CD4-positive, alpha-beta T cell treated with Interleukin-12 subunit alpha and Interleukin-12 subunit beta, for 1 hour (primary cell): ENCODE results near the gene KCP.
A peak's percentile ranks its signal among the peaks of the same experiment; 100 is the strongest.

Experiments
- DNase-seq: peaks from one replicate; pipeline ENCODE4 v3.0.0-alpha.2; 2020

The KCP gene

DNA sequence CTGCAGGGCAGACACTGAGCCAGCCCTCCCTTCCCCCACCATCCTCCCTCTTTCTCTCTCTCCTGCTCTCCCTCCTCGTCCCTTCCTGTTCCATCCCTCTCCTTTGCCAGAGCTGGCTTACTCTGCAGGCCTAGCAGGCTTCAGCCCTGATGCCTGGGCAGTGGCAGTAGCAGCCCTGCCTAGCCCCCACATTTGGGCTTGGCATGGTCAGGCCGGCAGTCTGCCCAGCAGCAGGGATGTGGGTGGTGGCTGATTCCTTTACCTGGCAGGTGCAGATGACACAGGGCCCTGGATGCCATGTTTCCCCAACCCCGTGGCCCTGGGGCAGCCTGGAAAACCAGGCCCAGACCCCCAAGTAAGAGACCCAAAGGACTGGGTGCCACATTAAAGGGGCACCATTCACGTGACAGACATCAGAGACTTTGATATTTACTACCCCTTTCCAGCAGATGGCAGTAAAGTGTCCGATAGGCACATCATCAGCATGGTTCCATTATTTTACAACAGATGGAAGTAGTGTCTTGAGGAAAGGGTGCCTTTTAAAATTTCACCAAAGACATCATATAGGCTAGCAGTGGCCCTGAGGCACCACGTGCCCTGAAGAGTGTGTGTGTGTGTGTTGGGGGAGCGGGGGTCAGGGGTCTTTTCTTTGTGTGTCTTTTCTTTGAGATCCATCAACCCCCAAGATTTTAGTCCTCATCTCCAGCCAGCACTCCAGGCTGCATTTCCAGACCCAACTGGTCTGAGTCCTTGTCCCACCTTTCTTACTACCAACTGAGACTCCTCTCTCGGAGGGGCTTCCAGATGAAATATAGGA, 5.9 kb downstream of the KCP start:
- peak; percentile 73 for DNase-seq

DNA sequence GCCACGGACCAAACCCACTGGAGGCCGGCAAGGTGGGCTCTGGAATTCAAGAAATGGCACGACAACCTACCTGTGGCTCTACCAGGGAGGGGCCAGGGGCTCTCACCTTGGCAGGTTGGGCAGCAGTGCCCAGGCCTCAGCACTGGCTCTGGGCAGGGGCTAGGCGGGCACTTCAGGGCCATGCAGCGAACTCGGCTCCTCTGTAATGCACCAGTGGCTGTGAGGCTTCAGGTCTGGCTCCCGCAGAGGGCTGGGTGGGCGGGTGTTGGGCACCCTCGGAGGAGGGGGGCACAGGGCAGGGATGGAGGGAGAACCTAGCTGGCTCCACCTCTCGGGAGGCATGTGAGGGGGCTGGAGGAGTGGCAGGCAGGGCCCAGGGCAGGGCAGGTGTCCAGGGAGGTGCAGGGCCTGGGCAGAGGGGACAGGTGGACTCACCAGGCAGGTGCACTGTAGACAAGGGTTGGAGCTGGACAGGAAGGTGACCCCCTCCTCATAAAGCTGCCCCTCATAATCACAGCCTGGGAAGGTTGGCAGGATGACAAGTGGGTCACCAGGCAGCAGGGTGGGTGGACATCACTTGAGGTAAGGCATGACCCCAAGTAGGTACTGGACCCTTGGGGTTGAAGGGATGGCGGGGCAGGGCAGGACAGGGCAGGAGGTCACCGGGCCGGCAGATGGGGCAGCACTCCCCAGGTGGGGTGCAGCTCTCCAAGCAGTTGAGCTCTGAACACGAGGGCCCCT, 6.7 kb downstream of the KCP start:
- no peak for DNase-seq

DNA sequence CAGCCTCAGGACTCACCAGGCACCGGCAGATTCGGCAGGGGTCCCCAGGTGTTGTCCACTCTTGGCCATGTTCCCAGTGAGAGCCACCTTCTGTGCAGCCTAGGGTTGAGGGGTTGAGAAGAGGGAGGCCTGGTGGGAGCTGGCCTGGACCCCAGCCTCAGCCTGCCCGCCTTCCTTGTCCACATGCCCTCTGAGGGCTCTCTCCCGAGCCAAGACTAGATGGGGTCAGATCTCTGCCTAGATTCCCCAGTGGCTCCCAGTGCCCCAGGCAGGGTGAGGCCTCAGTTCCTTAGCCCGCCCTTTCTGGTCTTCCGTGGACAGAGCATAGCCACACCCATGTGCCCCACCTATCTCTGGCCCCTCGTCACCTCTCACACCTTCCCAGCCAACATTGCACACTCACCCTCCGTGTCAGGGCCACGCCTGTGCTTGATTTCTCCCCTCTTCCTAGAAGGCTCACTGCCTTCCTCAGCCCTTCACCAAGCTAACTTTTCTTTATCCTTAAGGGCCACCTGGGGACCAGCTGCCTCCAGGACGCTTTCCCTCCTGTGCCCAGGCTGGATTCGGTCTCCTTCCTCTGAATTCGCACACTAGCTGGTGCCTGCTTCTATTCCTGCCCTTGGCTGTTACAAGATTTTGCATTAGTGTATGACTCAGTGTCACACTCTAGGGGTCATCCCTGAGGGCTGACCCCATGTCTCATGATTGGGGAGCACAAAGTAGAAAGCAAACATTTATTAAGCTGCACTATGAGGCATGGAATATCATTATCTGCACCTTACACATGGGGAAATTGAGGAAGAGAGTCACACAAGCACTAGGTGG, 7.5 kb downstream of the KCP start:
- no peak for DNase-seq

DNA sequence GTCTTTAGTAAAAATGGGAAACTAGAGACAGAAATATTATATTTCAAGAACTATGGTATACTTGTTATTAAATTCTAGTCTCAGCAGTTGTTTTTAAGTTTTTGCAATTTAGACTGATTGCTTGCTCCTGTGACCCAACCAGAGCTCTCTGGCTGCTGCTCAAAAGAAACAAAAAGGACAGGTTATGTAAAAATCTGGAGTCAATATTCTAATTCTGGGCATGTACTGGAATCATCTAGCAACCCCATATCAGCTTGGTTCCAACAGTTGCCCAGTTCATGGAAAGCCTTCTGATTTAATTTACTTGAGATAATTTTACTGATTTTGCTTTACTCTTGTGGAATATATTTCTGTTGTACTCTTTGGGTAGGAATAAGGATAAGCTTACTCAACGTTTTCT, 10.3 kb downstream of the KCP start:
- no peak for DNase-seq

DNA sequence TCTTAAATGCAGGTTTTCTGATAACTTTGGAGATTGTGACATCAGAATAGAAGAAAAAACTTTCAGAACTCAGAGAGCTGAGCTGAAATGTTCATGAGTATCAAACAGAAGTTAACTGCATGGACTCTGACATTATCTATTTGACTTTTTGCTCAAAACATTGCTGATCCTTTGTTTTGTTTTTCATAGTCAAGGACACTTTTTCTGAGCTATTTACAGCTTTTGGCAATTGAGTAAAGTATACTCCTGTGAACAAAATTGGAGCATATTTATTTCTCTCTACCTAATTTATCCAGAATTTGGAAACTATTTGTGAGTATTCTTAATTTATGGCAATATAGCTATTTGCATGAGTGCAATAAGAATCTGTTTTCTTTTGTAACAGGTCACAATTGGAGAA, 11.1 kb downstream of the KCP start:
- no peak for DNase-seq

DNA sequence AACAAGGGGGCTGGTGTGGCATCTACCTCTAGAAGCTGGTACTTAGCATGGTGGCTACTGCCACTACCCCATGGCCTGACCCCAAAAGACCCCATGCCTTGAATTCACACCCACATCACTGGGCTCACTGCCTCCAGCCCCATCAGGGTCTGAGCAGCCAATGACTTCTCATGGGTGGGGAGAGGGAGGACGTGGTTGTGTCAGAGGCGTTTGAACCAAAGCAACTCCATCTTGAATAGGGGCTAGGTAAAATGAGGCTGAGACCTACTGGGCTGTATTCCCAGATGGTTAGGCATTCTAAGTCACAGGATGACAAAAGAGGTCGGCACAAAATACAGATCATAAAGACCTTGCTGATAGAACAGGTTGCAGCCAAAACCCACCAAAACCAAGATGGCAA, 15.2 kb downstream of the KCP start:
- DNase-seq: no peak

DNA sequence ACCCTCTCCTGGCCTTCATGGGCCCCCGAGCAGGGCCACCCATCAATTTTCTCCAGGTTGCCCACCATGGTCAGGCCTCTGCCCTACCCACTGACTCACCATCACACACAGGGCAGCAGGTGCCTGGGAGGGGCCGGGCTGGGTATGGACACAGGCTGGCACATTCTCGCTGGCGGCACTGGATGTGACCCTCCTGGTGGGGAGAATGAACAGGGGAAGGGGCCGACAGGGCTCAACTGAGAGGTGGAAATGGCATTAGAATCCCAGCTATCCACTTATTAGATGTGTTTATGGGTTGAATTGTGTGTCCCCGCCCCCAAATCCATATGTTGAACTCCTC, 16.4 kb downstream of the KCP start:
- no peak for DNase-seq

DNA sequence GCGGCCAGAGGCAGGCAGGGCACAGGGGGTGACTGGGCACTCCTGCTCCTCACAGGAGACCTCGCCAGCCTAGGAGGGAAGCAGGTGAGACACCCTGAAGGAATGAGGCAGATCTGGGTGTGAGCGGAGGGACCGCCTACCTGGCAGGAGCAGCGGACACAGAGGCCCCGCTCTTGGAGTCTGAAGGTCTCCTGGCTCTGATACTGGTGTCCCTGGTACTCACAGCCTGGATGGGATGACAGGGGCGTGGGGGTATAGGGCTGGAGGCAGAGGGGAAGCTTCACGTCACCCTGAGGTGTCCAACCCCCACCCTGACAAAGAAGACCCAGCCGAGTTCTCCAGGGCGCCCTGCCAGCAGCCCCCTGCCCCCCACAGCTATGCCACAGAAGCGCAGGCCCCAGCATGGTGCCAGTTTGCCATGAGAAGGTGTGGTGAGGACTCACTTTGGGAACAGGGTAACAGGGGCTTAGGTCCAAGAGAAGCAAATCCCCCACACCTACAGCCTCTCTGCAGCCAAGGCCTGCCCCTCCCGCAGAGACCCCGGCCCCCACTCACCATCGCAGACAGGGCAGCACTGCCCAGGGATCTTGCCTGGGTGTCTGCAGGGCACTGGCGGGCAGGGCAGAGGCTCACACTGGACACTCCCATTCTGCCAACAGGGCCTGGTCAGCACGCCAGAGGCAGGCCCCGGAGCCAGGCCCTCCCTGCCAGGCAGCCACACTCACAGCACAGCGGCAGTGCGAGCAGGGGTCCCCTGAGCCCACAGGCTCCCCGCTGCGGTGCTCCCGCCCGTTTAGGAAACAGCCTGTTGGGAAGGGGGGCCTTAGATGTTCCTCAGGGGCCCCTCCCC, 17.0 kb downstream of the KCP start:
- no peak for DNase-seq

DNA sequence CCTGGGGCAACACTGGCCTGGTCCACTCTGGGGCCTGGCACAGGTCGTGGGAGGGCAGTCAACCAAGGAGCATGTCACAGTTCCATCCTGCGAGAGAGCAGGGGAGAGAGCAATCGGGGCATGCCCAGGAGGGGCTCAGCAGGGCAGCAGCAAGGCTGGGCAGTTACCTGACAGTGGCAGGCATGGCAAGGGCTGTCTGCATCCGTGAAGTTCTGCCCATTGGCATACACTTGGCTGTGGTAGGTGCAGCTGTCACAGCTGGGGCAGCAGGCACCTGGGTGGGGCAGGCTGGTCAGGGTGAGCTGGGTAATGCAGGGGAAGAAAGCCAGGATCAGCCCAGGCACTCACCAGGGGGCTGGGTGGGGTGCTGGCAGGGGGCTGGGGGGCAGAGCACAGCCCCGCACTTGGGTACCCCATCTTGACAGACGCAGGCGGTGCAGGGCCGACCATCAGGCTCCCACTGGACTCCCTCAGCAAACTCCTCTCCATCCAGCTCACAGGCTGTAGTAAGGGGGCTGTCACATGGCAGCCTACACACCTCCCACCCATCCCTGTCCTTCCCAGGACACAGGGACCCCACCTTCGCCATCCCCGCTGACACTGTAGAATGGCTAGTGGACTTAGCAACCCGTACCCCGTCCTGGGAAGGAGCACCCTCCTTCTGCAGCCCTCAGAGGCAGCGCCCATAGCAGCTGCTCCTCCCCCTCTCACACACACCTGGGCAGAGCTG, 17.8 kb downstream of the KCP start:
- DNase-seq: no peak

DNA sequence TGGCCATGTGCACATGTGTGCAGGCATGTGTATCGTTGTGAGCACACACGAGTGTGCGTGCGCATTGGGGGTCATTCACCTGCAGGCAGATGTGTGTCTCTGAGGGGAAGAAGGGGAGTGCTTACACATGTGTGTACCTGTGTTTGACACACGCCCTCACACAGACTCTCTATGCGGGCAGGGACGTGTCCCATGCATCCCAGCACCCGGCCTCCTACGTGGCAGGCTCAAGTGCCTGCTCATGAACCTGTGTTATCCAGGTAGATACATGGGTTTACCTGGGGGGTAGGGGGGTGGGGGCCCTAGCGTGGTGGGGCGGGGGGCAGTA, 18.6 kb downstream of the KCP start:
- no peak for DNase-seq

DNA sequence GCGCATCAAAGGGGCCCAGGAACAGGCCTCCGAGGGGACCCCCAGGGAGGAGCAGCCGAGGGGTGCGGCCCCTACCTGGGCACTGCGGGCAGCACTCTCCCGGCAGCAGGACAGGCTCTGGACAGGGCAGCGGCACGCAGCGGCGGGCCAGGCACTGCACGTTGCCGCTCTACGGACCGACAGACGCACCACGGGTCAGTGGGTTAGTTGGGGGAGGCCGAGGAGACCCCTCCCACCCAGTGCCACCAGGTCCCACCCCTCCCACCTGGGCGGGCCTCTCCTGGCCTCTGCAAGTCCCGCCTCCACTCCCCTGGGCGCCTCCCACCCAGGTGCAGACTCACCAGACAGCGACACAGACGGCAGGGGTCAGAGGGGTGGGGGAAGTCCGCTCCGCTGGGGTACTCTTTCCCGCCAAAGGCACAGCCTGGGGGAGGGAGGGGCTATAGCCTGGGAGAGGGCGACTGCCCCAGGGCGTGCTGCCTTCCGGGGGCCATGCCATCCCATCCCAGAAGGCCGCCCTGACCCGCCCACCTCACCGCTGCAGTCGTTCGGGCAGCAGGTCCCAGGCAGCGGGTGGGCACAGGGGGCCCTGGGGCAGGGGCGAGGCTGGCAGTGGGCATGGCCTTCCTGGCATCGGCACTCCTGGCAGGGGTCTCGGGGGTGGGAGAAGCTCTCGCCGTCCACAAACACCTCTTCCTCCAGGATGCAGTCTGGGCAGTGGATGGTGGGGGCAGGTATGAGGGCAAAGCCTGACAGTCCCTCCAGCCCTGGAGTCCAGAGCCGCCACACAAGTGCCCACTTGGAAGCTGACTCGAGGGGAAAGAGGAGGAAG, 19.2 kb downstream of the KCP start:
- DNase-seq: no peak

DNA sequence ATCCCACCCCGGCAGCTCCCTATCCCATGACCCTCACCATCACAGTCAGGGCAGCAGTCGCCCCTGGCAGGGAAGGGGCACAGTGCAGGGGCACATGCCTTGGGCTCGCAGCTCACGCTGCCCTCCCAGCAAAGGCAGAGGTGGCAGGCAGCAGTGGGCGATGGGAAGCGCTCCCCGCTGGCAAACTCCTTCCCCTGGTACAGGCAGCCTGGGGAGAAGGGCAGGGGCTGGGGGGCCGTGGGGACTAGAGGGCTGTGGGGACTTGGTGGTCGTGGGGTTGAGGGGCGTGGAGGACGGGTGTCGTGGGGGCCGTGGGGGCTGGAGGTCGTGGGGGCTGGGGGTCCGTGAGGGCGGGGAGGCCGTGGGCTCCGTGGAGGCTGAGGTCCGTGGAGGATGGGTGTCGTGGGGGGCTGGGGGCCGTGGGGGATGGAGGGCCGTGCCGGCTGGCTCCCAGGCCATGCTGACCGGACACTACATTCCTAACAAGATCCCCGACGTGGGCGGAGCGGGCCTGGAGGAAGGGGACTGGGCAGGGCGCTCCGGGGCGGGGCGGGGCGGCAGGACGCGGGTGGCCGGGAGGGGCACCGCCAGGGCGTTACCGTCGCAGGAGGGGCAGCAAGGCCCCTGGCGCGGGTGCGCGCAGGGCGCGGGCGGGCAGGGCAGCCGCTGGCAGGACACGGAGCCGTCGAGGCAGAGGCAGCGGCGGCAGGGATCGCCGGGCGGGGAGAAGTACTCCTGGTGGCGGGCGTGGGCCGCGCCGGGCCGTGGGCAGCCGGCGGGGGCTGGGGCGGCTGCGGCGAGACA, 20.0 kb downstream of the KCP start:
- no peak for DNase-seq

DNA sequence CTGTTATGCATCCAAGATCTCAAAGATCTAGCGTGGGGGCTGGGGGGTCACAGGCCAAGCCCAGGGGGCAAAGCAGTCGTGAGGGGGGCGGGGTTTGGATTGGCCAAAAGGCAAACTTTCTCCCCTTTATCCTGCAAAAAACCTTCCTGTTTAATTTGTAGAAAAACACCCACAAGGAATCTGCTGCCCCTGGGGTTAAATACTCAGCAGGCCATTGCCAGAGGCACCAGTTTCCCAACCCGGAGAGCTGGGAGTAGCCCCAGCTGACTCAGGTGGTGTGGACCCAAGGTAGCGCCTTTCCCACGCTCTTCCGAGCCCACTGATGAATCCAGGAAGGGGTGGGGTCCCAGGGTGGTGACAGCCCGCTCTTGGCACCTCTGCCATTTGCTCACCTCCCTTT, 21.4 kb downstream of the KCP start:
- DNase-seq: no peak

DNA sequence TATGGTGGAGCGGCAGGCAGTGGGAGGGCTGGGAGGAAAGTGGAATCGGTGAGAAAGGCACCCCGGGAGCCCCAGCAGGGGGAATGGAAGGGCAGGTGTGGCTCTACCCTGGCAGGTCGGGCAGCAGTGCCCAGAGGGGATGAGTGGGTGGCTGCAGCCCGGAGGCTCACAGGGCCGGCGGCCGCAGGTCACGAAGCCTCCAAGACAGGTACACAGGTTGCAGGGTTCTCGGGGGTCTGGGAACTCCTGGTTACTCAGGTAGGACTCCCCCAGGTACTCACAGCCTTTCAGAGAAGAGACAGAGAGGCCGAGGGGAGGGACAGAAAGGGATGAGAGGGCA, 21.8 kb downstream of the KCP start:
- DNase-seq: no peak

DNA sequence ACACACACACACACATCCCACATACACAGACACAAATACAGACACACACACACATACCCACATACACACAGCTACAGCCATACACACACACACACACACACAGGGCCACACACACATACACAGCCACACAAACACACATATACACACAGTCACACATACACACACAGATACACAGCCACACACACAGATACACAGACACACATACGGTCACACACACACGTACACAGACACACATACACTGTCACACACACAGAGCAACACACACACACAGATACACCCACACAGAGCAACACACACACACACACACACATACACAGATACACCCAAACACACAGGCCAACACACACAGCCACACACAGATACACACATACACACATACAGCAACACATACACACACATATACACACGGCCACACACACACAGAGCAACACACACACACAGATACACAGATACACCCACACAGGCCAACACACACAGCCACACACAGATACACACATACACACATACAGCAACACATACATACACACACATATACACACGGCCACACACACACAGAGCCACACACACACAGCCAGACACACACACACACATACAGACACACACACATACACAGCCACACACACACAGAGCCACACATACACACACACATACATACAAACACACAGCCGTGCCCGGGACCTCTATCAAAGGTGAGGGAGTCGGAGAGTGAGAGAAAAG, 22.3 kb downstream of the KCP start:
- no peak for DNase-seq

DNA sequence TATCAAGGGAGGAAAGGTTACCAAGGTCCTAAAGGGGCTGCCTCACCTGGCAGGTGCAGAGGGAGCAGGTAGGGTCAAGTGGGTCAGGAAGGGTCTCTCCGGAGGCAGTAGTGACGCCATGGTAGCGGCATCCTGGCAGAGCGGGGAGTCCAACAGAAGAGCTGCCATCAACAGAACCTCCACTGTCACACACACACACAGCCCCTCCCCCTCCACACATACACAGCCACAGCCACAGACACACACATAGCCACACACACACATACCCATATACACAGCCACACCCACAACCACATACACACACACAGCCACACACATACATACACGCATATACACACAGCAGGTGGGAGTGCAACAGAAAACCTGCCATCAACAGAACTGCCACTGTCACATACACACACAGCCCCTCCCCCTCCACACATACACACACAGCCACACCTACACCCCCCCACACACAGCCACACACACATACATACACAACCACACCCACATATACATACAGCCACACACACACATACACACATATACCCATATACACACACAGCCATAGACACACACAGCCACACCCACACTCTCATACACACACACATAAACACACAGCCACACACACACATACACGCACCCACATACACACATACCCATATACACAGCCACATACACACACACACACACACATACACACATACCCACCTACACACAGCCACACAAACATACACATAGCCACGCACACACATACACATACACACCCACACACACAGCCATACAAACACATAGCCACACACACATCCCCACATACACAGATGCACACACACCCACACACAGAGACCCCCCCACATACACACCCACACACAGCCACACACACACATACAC, 23.1 kb downstream of the KCP start:
- no peak for DNase-seq

DNA sequence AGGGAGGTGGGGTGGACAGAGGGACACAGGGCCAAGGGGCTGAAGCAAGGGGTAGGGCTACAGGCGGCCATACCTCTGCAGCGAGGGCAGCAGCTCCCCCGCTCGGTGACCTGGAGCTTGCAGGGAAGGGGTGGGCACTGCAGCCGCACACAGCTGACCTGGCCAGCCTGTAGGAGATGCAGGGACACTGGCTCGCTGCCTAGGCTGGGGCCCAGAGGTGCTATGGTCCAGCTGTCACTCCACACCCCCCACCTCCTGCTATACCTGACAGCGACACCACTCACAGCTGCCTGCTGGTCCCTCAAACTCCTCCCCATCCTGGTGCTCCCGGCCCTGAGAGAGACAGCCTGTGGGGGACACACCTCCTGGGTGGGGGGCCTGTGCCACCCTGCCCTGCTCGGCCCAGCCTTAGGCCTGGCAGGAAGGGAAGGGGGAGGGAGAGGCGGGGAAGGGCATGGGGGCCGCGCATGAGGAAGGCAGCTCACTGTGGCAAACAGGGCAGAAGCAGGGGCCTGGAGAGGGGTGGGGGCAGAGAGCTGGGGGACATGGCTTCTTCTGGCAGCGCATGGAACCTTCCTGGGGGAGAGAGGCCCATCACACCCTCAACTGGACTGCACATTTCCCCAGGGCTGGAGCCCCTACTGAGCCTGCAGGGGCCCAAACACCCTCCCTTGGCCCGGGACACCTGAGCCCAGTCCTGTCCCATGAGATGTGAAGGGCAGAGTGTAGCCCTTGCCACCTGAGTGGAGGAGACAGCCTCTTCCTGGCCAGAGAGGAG, 23.9 kb downstream of the KCP start:
- no peak for DNase-seq
